Measurements from ENCODE around the gene ADRA2B.
"Not testable (repeated sequence)": the region's sequence is repeated elsewhere in the genome, so short reads cannot be mapped to it uniquely, and the experiment has no call there.

DNA sequence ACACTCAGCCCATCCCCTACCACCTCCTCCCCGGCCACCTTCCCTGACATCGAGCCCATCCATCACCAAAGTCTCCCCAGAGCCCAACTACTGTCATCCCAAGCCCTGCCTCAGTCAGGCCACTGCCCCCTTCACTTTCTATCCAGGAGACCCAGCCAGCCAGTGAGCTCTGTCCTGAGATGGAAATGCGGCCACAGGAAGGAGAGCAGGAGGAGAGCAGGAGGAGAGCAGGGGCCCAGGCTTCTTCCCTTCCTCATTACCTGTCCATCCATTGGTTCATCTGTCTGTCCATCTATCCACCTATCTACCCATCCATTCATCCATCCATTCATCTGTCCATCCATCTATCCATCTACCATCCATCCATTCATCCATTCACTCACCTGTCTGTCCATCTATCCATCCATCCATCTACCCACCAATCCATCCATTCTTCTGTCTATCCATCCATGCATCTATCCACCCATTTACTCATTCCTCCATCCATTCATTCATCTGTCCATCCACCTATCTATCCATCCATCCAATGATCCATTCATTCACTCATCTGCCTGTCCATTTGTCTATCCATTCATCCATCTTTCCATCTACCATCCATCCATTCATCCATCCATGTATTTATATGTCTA, 52.2 kb downstream of the ADRA2B start:
- TF ChIP-seq, protein P1, sequence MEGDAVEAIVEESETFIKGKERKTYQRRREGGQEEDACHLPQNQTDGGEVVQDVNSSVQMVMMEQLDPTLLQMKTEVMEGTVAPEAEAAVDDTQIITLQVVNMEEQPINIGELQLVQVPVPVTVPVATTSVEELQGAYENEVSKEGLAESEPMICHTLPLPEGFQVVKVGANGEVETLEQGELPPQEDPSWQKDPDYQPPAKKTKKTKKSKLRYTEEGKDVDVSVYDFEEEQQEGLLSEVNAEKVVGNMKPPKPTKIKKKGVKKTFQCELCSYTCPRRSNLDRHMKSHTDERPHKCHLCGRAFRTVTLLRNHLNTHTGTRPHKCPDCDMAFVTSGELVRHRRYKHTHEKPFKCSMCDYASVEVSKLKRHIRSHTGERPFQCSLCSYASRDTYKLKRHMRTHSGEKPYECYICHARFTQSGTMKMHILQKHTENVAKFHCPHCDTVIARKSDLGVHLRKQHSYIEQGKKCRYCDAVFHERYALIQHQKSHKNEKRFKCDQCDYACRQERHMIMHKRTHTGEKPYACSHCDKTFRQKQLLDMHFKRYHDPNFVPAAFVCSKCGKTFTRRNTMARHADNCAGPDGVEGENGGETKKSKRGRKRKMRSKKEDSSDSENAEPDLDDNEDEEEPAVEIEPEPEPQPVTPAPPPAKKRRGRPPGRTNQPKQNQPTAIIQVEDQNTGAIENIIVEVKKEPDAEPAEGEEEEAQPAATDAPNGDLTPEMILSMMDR (IDR thresholded peaks at IDR 0.05) = not testable (repeated sequence)
- not testable (repeated sequence) for TF ChIP-seq POLR2A (IDR thresholded peaks at IDR 0.05)
